Stimulated activated CD4-positive, alpha-beta T cell treated with anti-CD3 and anti-CD28 coated beads, Interleukin-12 subunit alpha, Interleukin-12 subunit beta, amount 100 ng/mL, for 48 hours (primary cell): Measurements from ENCODE around the gene MYBPHL.

Source experiments
- DNase-seq, 3 donors: peaks; one replicate each; pipeline ENCODE4 v3.0.0-alpha.2; 2020; ENCODE audit warnings: low read depth in 2 of 3, low spot score in 1 of 3

Gene MYBPHL

DNA sequence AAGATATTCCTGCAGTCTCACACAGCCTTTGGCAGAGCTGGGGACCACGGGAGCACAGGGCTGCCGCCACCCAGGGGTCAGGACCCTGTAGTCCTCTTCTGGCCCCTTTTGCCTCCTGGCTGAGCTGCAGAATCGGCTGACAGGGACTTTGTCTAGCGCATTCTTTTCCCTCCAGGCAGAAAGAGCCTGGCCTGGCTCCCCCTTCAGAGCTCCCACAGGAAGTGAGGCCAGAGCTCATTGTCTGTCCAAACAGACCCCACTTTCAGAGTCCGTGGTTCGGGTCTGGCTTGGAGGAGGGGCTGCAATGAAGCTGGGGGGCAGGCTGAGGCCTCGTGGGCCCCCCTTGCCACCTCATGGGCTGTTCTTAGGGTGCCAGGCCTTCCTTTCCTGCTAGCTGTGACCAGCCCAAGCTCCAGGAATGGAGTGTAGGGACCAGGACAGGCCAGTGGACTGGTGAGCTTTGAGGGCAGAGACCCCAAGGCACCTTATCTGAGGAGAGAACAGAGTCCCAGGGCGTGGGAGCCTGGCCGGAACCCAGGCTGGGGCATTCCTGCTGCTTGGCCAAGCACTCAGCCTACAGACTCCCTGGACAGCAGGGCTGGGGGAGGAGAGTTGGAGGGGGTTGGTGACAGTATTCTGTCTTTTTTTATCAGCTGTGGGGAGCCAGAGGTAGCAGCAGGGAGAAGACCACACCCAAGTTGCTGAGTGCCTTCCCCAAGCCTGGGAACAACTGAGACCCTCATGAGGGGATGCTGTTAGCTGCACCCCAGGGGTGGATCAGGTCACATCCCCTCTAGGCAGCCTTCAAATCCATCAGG, 52.8 kb downstream of the MYBPHL start:
- no peak for DNase-seq

- no peak for DNase-seq
Observed at GRCh38 chr1:109252893-109253802, 53.7 kb downstream of the MYBPHL start.

- no peak for DNase-seq
Observed at GRCh38 chr1:109252167-109252892, 54.5 kb downstream of the MYBPHL start.

GRCh38 chr1:109251277-109252166, 55.3 kb downstream of the MYBPHL start:
- DNase-seq, result no peak

DNA sequence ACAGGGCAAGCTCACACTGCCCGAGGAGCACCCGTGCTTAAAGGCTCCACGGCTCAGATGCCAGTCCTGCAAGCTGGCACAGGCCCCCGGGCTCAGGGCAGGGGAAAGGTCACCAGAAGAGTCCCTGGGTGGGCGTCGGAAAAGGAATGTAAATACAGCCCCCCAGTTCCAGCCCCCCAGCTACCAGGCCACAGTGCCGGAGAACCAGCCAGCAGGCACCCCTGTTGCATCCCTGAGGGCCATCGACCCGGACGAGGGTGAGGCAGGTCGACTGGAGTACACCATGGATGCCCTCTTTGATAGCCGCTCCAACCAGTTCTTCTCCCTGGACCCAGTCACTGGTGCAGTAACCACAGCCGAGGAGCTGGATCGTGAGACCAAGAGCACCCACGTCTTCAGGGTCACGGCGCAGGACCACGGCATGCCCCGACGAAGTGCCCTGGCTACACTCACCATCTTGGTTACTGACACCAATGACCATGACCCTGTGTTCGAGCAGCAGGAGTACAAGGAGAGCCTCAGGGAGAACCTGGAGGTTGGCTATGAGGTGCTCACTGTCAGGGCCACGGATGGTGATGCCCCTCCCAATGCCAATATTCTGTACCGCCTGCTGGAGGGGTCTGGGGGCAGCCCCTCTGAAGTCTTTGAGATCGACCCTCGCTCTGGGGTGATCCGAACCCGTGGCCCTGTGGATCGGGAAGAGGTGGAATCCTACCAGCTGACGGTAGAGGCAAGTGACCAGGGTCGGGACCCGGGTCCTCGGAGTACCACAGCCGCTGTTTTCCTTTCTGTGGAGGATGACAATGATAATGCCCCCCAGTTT, 56.1 kb downstream of the MYBPHL start:
- DNase-seq, result no peak

DNA sequence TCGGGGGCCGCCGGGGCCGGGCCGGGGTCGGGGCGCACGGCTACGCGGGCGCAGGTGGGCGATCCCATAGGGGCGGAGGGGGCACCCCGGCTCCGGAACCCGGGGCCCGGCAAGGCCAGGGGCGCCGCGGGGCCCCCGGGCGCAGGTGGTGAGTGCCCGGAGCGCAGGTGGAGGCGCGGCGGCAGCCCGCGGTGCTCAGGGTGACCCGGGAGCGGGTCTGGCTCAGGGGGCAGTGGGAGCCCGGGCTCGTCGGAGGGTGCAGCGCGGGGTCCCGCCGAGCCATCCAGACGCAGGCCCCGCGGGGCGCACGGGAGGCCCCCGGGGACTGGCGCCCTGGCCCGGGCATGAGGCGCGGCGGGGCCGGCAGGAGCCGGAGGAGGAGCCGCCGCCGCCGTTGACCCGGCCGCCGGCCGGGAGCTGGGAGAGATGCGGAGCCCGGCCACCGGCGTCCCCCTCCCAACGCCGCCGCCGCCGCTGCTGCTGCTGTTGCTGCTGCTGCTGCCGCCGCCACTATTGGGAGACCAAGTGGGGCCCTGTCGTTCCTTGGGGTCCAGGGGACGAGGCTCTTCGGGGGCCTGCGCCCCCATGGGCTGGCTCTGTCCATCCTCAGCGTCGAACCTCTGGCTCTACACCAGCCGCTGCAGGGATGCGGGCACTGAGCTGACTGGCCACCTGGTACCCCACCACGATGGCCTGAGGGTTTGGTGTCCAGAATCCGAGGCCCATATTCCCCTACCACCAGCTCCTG, 57.0 kb downstream of the MYBPHL start:
- no peak for DNase-seq

DNA sequence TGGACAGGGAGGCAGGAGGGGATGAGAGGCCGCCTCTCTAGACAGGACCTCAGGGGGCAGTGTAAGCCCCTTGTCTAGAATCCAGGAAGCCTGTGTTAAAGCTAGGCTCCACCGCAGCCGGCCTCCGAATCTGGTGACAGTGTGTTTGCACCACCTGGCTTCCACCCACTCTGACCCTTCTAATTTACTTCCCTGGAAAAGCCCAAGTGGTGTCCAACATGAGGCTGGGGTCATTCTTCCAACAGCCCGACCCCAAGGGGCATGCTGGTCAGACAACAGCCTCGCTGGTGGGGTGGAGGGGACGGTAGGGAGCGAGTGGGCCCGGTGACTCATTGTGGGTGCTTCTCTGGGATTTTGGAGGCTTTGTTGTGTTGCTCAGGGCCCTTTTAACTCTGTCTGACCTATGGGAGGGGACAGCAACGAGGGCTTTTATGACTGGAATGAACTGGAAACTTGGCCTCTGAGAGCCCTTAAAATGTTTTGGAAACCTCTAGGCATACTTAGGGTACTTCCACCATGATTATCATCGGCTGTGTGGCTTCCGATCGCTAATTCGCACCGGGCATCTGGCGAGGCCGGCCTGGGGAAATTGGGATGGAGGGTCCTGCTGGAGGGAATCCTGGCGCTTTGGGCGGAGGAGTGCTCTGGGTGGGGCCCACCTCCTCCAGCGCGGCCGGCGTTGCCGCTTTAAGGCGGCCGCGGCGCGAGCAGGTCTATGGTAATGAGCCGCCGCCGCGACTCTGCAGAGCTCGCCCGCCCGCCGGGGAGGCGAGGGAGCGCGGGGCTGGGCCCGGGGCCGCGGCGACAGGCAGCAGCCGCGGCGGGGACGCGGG, 57.8 kb downstream of the MYBPHL start, which contains the start of gene CELSR2:
TSS of gene CELSR2 (plus strand) at position 743 of the 833 bp plus-strand sequence. CDS start 541 bp downstream, outside the sequence.
- DNase-seq, result peak; percentile 17 to 54 (median 21)

GRCh38 chr1:109248444-109248796, 58.4 kb downstream of the MYBPHL start:
- no peak for DNase-seq

GRCh38 chr1:109247401-109248365, 59.1 kb downstream of the MYBPHL start:
- no peak for DNase-seq

DNA sequence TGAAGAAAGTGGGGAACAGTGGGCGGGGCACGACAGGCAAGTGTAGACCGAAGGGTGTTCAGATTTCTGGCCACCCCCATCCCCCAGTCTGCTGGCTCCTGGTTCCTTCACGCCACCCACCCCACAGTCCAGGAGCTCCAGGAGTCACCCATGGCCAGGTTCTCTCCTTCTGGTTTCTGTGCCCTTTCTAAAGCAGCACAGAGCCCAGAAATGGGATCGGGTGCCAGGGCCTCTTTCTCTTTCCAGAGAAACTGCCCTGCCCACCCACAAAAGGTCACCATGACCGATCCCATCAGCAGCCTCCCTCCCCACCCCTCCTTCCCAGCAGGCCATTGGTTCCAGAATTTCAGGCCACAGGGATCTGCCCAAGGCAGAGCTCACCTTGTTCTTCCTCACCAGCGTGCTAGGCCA, 60.7 kb downstream of the MYBPHL start:
- no peak for DNase-seq

DNA sequence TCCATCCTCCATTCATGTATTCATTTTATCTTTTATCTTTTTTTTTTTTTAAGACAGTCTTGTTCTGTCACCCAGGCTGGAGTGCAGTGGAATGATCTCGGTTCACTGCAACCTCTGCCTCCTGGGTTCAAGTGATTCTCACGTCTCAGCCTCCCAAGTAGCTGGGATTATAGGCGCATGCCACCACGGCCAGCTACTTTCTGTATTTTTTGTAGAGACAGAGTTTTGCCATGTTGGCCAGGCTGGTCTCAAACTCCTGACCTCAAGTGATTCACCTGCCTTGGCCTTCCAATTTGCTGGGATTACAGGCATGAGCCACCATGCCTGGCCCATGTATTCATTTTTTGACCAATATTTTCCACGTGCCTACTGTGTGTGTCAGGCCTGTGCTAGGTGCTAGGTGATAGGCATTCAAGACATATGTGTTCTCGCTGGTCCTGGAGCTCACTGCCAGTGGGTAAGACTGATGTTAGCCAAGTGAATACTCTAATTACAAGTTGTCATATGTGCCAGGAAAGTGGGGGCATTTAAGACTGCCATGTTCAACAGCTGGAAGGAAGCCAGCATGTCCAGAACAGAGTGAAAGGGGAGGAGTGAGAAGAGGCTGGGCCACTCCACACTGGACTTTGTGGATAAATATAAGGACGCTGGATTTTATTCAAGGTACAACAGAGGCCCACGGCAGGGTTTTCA, 62.8 kb downstream of the MYBPHL start:
- DNase-seq, result no peak

- DNase-seq, result no peak
Observed at GRCh38 chr1:109243221-109243620, 63.6 kb downstream of the MYBPHL start.

GRCh38 chr1:109242387-109242786, 64.4 kb downstream of the MYBPHL start:
- DNase-seq, result no peak
